Rectal smooth muscle tissue (tissue), 1 donor: ENCODE results near the gene TRAPPC6A.

ENCODE experiments used
- H3K27ac ChIP-seq: one replicate; pipeline ENCODE4 v1.7.0; 2013; ENCODE audit warnings: low read depth, low read length, inconsistent platforms
- H3K27me3 ChIP-seq: one replicate; pipeline ENCODE4 v1.7.0; 2013; ENCODE audit warnings: low read length; ENCODE audit not compliant: control insufficient read depth, insufficient read depth
- H3K36me3 ChIP-seq: one replicate; pipeline ENCODE4 v1.7.0; 2013; ENCODE audit warnings: low read length; ENCODE audit not compliant: control insufficient read depth, insufficient read depth
- H3K4me1 ChIP-seq: one replicate; pipeline ENCODE4 v1.7.0; 2013; ENCODE audit warnings: low read length; ENCODE audit not compliant: control insufficient read depth, insufficient read depth
- H3K4me3 ChIP-seq: one replicate; pipeline ENCODE4 v1.7.0; 2013; ENCODE audit warnings: low read length
- H3K9ac ChIP-seq: one replicate; pipeline ENCODE4 v1.7.0; 2013; ENCODE audit warnings: low read length

Gene TRAPPC6A

GRCh38 chr19:45139286-45140143 is 38.5 kb downstream of the TRAPPC6A start:
- Histone ChIP-seq H3K36me3 (peaks cover 10% of the 10 kb centered on the region), H3K4me3 (no peak overlapping the region), H3K4me1 (peaks cover 6% of the 10 kb centered on the region), H3K27me3 (no peaks in the 10 kb centered on the region), H3K9ac (no peak overlapping the region), H3K27ac (no peak overlapping the region)

- H3K4me3 ChIP-seq: no peak overlapping the region
- no peak overlapping the region for H3K27ac ChIP-seq
- H3K9ac ChIP-seq: no peak overlapping the region
- peaks cover 8% of the 10 kb centered on the region for H3K36me3 ChIP-seq
- peaks cover 6% of the 10 kb centered on the region for H3K4me1 ChIP-seq
- H3K27me3 ChIP-seq: no peaks in the 10 kb centered on the region
Observed at GRCh38 chr19:45138303-45138751, 39.7 kb downstream of the TRAPPC6A start.

- H3K36me3 ChIP-seq: no peaks in the 10 kb centered on the region
- no peaks in the 10 kb centered on the region for H3K27me3 ChIP-seq
- H3K4me3 ChIP-seq: no peak overlapping the region
- H3K27ac ChIP-seq: peak overlapping the region; percentile 17
- H3K4me1 ChIP-seq: peaks cover 6% of the 10 kb centered on the region
- no peak overlapping the region for H3K9ac ChIP-seq
Observed at GRCh38 chr19:45137179-45137761, 40.8 kb downstream of the TRAPPC6A start.

- Histone ChIP-seq H3K4me3 (no peak overlapping the region), H3K27me3 (no peaks in the 10 kb centered on the region), H3K4me1 (peaks cover 6% of the 10 kb centered on the region), H3K9ac (no peak overlapping the region), H3K27ac (peak overlapping the region; percentile 17), H3K36me3 (no peaks in the 10 kb centered on the region)
Observed at GRCh38 chr19:45136507-45137178, 41.4 kb downstream of the TRAPPC6A start.

- H3K4me3 ChIP-seq: no peak overlapping the region
Observed at GRCh38 chr19:45135176-45135885, 42.7 kb downstream of the TRAPPC6A start.

GRCh38 chr19:45133661-45134060 is 44.4 kb downstream of the TRAPPC6A start:
- Histone ChIP-seq H3K9ac (no peak overlapping the region), H3K27me3 (no peaks in the 10 kb centered on the region), H3K4me1 (peaks cover 6% of the 10 kb centered on the region), H3K27ac (no peak overlapping the region), H3K36me3 (peaks cover 2% of the 10 kb centered on the region), H3K4me3 (no peak overlapping the region)

More at GRCh38 chr19:45135176-45135885, 42.7 kb downstream of the TRAPPC6A start:
- H3K27me3 ChIP-seq: no peaks in the 10 kb centered on the region
- H3K4me1 ChIP-seq: peaks cover 6% of the 10 kb centered on the region
- no peak overlapping the region for H3K27ac ChIP-seq
- H3K36me3 ChIP-seq: no peaks in the 10 kb centered on the region
- no peak overlapping the region for H3K9ac ChIP-seq

GRCh38 chr19:45130888-45131615 is 47.0 kb downstream of the TRAPPC6A start:
- no peaks in the 10 kb centered on the region for H3K4me1 ChIP-seq
- no peak overlapping the region for H3K27ac ChIP-seq
- no peak overlapping the region for H3K9ac ChIP-seq

GRCh38 chr19:45130236-45130635 is 47.8 kb downstream of the TRAPPC6A start:
- no peak overlapping the region for H3K9ac ChIP-seq

More at GRCh38 chr19:45130888-45131615, 47.0 kb downstream of the TRAPPC6A start:
- no peak overlapping the region for H3K4me3 ChIP-seq
- no peaks in the 10 kb centered on the region for H3K27me3 ChIP-seq
- peaks cover 3% of the 10 kb centered on the region for H3K36me3 ChIP-seq

GRCh38 chr19:45128806-45129205 is 49.2 kb downstream of the TRAPPC6A start:
- no peak overlapping the region for H3K27ac ChIP-seq
- H3K4me3 ChIP-seq: no peak overlapping the region
- H3K4me1 ChIP-seq: no peaks in the 10 kb centered on the region
- H3K9ac ChIP-seq: no peak overlapping the region
- H3K27me3 ChIP-seq: no peaks in the 10 kb centered on the region
- H3K36me3 ChIP-seq: peaks cover 3% of the 10 kb centered on the region

More at GRCh38 chr19:45130236-45130635, 47.8 kb downstream of the TRAPPC6A start:
- H3K36me3 ChIP-seq: peaks cover 3% of the 10 kb centered on the region
- no peaks in the 10 kb centered on the region for H3K27me3 ChIP-seq
- no peaks in the 10 kb centered on the region for H3K4me1 ChIP-seq
- no peak overlapping the region for H3K4me3 ChIP-seq
- no peak overlapping the region for H3K27ac ChIP-seq

GRCh38 chr19:45128146-45128545 is 49.9 kb downstream of the TRAPPC6A start:
- Histone ChIP-seq H3K36me3 (peaks cover 3% of the 10 kb centered on the region), H3K4me1 (no peaks in the 10 kb centered on the region), H3K9ac (no peak overlapping the region), H3K4me3 (no peak overlapping the region), H3K27ac (no peak overlapping the region), H3K27me3 (no peaks in the 10 kb centered on the region)

GRCh38 chr19:45126654-45127053 is 51.4 kb downstream of the TRAPPC6A start:
- H3K27me3 ChIP-seq: no peaks in the 10 kb centered on the region
- no peak overlapping the region for H3K9ac ChIP-seq
- no peak overlapping the region for H3K27ac ChIP-seq
- peaks cover 3% of the 10 kb centered on the region for H3K36me3 ChIP-seq
- H3K4me3 ChIP-seq: no peak overlapping the region
- H3K4me1 ChIP-seq: no peaks in the 10 kb centered on the region
